Tibial nerve (tissue), 3 donors: Measurements from ENCODE around the gene MBD5.

Experiments used
- CTCF ChIP-seq, 5 experiments: fragments of 200-600 bp in 3 of 5; fragments of 450-650 bp in 2 of 5; sonication (generic) in 3 of 5; IDR thresholded peaks; one replicate each; pipeline ENCODE4 v1.5.1; 2016 to 2019; ENCODE audit warnings: antibody characterized with exemption in 5 of 5, mild to moderate bottlenecking in 3 of 5, moderate library complexity in 2 of 5
- POLR2A ChIP-seq, 2 donors: fragments of 450-650 bp; IDR thresholded peaks; one replicate each; pipeline ENCODE4 v1.6.1; 2017; ENCODE audit warnings: antibody characterized with exemption in 2 of 2, mild to moderate bottlenecking in 2 of 2, moderate library complexity in 2 of 2

GRCh38 chr2:148027822-148028221 lies 6.9 kb downstream of the MBD5 start:
- no peak for TF ChIP-seq CTCF (IDR thresholded peaks at IDR 0.05)
- TF ChIP-seq POLR2A (IDR thresholded peaks at IDR 0.05), result no peak
